Stimulated activated CD8-positive, alpha-beta memory T cell treated with anti-CD3 and anti-CD28 coated beads, Interleukin-12 subunit alpha, Interleukin-12 subunit beta, amount 100 ng/mL, for 4 hours (primary cell): Measurements from ENCODE around the gene CPVL.

Experiments
- DNase-seq: peaks from one replicate; pipeline ENCODE4 v3.0.0-alpha.2; 2020; ENCODE audit warnings: low read depth

The CPVL gene

GRCh38 chr7:29000717-29001076 is 145.6 kb downstream of the CPVL start:
- DNase-seq = no peak

GRCh38 chr7:28999895-29000716 is 146.2 kb downstream of the CPVL start:
- no peak for DNase-seq

GRCh38 chr7:28999427-28999826 is 146.9 kb downstream of the CPVL start:
- DNase-seq = no peak

DNA sequence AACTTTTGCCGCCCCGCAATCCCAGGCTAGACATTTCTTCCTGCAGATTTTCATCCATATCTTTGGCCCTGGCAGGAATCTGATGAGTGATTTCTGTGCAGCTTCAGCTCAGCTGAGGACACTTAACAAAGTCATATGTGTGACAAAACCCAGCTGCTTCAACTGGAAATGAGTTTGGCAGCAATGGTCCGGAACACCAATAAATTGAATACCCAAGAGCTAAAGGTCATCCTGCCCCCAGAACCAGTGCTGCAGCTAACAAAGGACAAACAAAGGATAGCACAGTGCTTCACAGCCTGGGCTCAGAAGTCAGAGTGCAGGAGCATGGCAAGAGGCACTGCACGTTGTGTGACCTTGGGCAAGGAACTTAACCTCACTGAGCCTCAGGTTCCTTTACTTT is 148.2 kb downstream of the CPVL start:
- no peak for DNase-seq

- no peak for DNase-seq
Measured at GRCh38 chr7:28996836-28997235, 149.5 kb downstream of the CPVL start.

- DNase-seq = no peak
Measured at GRCh38 chr7:28993371-28993770, 153.0 kb downstream of the CPVL start.

- no peak for DNase-seq
Measured at GRCh38 chr7:28992798-28993197, 153.5 kb downstream of the CPVL start.

- DNase-seq = no peak
Measured at GRCh38 chr7:28990200-28990960, 156.0 kb downstream of the CPVL start.

DNA sequence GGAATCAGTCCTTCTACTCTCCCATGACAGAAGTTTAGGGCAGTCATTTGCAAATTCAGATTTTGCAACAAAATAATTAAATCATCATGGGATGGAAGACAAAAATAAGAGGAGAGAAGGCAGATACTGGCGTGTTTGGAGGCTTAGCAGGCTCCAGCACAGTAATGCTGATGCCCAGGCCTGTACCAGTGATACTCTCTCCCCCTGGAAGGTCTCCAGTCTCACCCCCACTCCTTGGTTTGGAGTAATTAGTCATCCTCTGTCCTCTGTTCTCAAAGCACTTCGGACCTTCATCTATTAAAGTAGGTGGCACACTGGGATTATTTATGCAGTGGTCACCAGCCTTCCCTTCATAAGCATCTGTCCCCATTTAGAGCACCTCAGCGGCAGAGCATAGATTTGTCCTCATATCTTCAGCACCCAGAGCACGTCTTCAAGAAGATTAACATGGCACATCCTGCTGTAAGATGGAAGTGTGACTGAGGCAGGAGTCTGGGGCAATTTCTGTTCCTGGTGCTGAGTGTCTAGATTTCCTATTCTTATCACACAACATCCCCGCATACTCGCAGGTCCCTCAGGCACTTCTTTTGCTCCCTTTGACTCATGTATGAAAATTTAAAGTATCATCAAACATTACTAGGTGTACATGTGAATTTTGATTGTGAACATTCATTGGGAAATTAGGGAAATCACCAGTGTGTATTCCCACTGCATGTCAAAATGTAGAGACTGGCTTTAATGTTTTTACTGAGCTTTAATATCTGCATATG is 156.9 kb downstream of the CPVL start:
- no peak for DNase-seq

- no peak for DNase-seq
Measured at GRCh38 chr7:28988810-28989209, 157.5 kb downstream of the CPVL start.

GRCh38 chr7:28988091-28988490 is 158.2 kb downstream of the CPVL start:
- no peak for DNase-seq

DNA sequence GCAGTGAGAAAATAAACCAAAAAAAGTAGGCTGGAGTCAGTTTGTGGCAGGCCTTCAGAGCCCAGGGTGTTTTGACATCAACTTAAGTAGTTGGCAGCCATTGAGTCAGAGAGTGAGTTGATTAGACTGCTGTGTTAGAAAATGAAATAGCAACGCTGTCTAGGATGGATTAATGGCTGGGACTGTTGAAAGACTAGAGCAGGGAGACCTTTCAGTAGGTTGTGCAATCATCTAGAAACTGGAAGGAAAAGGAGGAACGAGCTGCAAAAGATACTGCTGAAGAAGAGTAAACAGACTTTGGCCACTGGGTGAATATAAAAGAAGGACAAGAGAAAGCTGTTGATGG is 159.6 kb downstream of the CPVL start:
- no peak for DNase-seq

GRCh38 chr7:28986028-28986764 is 160.1 kb downstream of the CPVL start:
- no peak for DNase-seq

GRCh38 chr7:28984631-28985030 is 161.7 kb downstream of the CPVL start:
- DNase-seq = no peak

DNA sequence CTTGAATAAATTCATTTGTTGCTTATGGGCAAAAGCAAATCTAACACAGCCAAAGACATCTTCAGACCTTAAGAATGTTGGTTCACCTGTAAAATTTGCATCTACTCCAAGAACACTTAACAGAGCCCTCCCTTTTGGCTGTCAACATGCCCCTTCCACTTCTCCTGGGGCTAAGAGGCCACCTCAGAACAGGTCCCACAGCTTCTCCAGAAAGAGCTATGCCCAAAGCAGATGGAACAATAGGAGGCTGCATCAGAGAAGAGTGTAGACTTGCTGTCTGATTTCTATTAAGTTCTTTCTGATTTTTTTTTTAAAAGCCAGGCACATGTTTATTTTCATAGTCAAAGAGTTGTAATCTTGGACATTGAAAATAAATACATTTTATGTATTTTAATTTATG is 162.1 kb downstream of the CPVL start:
- DNase-seq = no peak

- DNase-seq = no peak
Measured at GRCh38 chr7:28983396-28984190, 162.7 kb downstream of the CPVL start.

- no peak for DNase-seq
Measured at GRCh38 chr7:28981161-28981465, 165.2 kb downstream of the CPVL start.

- DNase-seq = no peak
Measured at GRCh38 chr7:28980451-28981160, 165.7 kb downstream of the CPVL start.

DNA sequence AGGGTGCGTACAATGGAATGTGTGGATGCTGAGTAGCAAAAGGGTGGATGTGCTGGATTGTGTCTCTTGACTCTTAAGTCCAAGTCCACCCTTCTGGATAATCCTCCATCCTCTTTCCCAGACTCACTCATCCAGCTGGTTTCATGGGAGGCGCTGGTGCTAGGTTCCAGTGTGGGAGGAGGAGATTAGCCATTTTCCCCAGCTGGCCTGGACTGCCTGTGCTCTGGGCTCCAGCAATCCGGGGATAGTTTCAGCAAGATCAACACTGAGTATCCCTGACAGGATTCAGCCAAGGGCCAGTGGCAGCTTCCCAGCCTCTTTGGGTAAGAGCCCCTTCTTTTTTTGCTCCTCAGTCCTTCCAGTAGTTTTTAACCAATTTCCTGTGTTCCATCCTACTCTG is 166.6 kb downstream of the CPVL start:
- no peak for DNase-seq

GRCh38 chr7:28977881-28978280 is 168.5 kb downstream of the CPVL start:
- no peak for DNase-seq

DNA sequence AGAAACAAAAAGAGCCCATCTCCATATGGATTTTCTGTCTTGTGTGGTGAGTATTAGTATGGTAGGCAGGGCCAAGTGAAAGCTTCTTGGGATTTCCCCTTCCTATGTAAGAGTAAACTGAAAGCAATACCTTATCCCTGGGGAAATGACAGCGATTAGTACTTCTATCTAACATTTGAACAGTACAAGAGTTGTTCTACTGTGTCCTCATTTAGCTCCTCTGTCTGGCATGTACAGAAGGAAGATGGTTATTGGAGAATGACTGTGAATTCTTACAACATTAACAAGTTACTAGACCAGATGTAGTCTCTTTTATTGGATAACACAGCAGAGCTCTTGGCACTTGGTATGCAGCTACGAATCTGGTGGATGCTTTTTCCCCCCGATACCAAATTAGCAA is 170.3 kb downstream of the CPVL start:
- DNase-seq = no peak
